COR-L47 (cell line): Measurements from ENCODE around the gene TGIF2.
"Not testable (repeated sequence)": the region's sequence is repeated elsewhere in the genome, so short reads cannot be mapped to it uniquely, and the experiment has no call there.

Experiments used
- DNase-seq: peaks from one replicate; lab custom pipeline; 2025; lab: John Stamatoyannopoulos, UW

Gene TGIF2

DNA sequence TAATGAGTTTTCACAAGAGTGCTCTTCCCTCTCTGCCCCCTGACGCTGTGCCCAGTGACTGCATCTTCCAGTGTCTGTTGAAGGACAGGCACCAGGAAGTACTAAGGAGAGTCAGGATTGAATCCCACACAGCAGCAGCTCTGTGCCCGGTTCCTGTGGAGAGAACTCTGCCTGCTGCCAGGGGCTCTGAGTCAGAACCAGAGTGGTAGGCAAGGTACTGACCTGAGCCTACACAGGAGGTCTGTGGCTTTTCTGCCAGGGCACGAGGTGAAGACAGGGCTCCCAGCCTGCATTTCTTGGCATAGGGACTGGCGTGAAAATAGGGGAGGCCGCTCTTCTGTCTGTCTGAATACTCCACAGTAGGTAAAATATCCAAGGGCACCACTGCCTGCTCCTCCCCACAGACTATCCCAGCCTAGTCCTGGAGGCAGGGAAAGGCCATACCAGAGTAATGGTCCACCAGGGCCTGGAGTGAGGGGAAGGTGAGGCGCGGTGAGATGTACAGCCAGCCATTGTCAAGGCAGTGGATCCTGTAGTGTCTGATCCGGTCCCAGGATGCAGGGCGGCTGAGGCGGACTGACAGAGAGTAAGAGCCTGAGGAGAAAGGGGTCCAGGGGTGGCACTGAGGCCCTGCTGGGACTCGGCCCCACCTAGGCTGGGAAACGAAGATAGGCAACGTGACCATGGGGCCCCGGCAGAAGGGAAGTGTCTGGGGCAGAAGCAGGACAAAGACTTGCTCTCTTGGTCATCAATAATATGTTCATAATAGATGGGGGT is 41.6 kb downstream of the TGIF2 start:
- no peak for DNase-seq

DNA sequence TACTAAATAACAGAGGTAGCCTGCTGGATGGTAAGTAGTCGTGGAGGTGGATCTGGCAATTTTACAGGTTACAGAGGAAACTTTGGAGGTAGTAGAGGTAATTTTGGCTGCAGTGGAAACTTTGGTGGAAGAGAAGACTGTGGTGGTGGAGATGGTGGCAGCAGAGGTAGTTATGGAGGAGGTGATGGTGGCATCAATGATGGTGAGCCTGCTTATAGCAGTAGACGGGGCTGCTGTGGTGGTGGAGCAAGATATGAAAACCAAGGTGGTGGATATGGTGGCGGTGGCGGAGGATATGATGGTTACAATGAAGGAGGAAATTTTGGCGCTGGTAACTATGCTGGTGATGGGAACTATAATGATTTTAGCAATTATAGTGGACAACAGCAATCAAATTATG is 47.5 kb downstream of the TGIF2 start:
- no peak for DNase-seq

DNA sequence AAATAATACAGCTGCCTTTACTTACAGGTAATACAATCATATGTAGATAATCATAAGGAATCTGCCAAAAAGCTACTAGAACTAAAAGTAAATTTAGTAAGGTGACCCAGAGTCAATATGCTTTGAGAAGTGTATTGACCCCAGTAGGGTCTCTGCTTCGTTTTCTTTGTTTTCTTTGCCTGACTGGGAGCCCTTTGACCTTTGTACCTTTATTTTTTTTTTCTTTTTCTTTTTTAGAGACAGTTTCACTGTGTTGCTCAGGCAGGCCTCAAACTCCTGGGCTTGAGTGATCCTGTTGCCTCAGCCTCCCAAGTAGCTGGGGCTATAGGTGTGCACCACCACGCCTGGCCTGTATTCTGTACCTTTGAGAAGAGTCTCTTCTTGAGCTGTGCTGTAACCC is 50.0 kb downstream of the TGIF2 start:
- DNase-seq, result no peak

- DNase-seq, result peak; percentile 18
These were observed 50.9 kb downstream of the TGIF2 start for GRCh38 chr20:36624068-36624943.

DNA sequence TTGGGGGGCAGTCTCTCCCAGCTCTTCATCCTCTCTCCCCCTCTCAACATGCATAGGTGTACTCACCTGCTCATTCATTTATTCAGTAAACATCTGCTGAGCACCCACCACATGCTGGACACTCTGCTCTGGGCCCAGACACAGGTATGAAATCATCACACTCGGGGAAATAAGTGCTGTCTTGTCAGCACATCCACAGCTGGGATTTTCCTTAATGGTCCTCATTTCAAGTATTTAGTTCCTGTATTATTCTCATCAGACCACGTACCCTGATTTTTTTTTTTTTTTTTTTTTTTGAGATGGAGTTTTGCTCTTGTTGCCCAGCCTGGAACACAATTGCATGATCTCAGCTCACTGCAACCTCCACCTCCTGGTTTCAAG is 51.5 kb downstream of the TGIF2 start:
- no peak for DNase-seq

- no peak for DNase-seq
These were observed 54.7 kb downstream of the TGIF2 start for GRCh38 chr20:36628076-36628475.

GRCh38 chr20:36629719-36630681 is 56.6 kb downstream of the TGIF2 start:
- no peak for DNase-seq

DNA sequence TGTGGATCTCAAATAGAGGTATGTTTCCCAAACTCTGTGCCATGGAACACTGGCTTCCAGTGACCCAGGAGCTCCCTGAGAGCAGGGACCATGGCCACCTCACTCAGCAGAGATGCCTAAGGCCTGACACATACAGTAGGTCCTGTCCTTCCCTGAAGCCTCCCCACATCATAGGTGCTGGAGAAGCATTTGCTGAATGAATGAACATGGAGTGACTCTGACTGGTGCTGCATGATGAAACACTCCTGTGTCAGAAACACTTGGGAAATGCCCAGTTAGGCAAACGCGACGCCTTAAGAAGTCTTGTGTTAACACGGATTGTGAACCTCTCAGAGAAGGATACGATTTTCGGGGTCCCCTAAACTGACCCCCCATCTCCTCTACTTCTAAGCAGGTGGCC is 58.2 kb downstream of the TGIF2 start:
- no peak for DNase-seq

GRCh38 chr20:36632147-36632486 is 58.7 kb downstream of the TGIF2 start:
- DNase-seq, result no peak

DNA sequence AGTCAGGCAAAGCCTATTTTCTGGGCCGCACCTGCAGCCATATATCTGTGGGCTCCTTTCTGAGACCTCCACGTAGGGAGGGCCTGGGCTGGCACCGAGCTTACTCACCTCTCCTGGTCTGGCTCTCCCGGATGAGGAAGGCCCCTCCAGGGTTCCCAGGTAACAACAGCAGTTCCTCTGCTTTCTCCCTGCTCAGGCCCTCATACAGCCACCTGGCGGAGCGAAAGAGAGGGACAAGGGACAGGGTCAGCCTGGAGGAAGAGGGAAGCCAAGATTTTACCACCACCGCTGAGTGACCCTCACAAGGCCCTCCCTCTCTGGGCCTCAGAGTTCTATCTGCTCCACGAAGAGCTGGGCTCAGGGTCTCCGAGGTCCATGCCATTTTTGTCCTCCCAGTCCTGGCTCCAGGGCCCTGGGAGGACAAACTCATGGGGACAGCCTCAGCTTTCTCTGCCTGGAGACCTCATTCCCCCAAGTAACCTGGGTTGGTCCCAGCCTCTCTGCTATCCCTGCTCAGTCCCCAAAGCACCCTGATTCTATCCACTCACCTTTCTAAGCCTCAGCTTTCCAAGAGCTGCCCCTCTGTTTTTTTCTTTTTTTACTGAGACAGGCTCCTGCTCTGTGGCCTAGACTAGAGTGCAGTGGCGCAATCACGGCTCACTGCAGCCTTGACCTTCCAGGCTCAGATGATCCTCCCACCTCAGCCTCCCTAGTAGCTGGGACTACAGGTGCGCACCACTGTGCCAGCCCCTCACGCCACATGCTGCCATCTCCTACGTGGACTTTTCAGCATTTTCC is 59.3 kb downstream of the TGIF2 start:
- no peak for DNase-seq

DNA sequence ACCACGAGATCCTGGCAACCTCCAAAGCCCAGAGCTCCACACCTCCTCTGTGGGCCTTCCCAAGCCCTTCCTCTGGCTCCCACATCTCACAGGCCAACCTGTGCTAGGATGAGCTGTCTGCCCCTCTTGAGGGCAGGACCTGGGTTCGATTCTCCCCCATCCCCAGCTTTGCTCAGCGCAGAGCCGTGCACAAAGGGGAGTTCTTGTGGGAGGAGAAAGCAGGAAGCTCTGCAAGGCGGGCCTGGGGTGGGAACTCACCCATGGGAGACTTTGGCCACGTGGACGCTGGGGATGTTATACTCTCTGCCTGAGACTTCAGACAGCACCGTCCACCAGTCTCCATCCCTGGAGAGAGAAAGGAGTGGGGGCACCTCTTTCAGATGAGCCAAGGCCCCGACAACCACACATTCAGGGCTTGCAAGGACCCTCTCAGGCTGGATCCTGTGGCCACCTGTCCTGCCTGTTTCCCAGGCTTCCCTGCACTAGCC is 59.9 kb downstream of the TGIF2 start:
- DNase-seq, result no peak

DNA sequence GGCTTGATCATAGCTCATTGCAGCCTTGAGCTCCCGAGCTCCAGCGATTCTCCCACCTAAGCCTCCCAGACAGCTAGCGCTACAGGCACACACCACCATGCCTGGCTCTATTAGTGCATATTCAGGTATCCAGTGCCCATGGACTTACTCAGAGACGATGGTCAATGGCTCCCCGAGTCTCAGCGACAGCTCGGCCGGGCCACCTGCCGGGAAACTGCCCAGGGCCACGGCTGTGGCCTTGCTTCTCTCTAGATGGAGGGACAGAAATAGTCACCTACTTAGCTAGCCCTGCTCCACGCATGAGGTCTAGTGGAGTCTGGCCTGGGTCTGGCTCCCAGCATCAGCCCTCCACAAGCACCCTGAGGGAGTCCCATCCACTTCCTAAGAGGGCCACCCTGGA is 60.9 kb downstream of the TGIF2 start:
- DNase-seq, result no peak

DNA sequence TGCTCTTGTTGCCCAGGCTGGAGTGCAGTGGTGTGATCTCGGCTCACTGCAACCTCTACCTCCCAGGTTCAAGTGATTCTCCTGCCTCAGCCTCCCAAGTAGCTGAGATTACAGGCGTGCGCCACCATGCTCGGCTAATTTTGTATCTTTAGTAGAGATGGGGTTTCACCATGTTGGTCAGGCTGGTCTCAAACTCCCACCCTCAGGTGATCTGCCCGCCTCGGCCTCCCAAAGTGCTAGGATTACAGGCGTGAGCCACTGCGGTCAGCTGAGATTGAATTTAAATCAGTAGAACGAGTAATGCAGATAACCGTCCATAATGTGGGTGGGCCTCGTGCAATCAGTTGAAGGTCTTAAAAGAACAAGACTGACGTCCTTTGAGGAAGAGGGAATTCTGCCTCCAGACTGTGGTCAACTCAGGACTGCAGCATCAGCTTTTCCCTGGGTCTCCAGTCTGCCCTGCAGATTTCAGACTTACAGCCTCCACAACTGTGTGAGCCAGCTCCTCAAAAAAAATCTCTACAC is 65.5 kb downstream of the TGIF2 start:
- not testable (repeated sequence) for DNase-seq

DNA sequence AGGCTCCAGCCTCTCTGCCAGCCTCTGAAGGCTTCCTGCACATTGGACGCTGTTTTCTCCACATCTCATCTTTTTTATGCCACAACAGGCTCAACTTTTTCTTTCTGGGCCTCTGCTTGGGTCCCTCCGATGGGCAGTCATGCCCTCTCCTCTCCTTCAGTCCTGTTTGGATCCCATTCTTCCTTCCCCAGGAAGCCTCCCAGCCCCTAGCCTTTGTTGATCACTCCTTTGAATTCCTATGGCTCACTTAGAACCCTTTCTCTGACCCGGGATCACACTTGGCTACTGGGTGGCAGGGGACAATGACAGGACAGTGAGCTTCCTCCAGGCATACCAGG is 68.1 kb downstream of the TGIF2 start:
- no peak for DNase-seq

DNA sequence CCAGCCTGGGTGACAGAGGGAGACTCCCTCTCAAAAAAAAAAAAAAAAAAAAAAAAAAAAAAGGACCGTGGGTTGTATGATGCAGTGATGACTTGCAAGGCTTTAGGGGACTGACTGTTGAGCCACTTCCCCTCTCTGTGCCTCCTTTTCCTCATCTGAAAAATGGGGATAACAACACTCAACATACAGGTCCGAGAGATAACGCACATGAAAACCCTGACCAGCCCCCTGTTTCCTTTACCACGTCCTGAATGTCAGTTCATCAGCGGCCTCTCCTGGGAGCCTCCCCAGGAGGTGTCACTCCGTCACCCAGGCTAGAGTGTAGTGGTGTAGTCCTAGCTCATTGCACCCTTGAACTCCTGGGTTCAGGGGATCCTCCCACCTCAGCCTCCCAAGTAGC is 68.7 kb downstream of the TGIF2 start:
- no peak for DNase-seq
